Measurements from ENCODE around the gene FOXP4. TPM values are rescaled to one million over a fixed set of nuclear protein-coding genes. Genes with fewer than 3 reads are reported as not detected.

Gene FOXP4
- total RNA-seq, 1 donor, result 3.5 TPM

GRCh38 chr6:41561416-41561815, 15.2 kb downstream of the FOXP4 start:
- Histone ChIP-seq H3K4me1 (ENCODE audit: insufficient read depth, low read length) (peaks cover 28% of the 10 kb centered on the region), H3K4me3 (ENCODE audit: low read length) (no peak overlapping the region), H3K27me3 (ENCODE audit: insufficient read depth, low read length) (no peaks in the 10 kb centered on the region), H3K9me3 (ENCODE audit: low read depth, low read length) (no peaks in the 10 kb centered on the region)

GRCh38 chr6:41561931-41562911, 16.0 kb downstream of the FOXP4 start:
- no peaks in the 10 kb centered on the region for H3K27me3 ChIP-seq (ENCODE audit: insufficient read depth, low read length)

GRCh38 chr6:41563060-41563776, 17.0 kb downstream of the FOXP4 start:
- Histone ChIP-seq H3K4me1 (ENCODE audit: insufficient read depth, low read length) (peaks cover 28% of the 10 kb centered on the region), H3K9me3 (ENCODE audit: low read depth, low read length) (no peaks in the 10 kb centered on the region), H3K27me3 (ENCODE audit: insufficient read depth, low read length) (no peaks in the 10 kb centered on the region), H3K4me3 (ENCODE audit: low read length) (no peak overlapping the region)

More at GRCh38 chr6:41561931-41562911, 16.0 kb downstream of the FOXP4 start:
- Histone ChIP-seq H3K9me3 (ENCODE audit: low read depth, low read length) (no peaks in the 10 kb centered on the region), H3K4me1 (ENCODE audit: insufficient read depth, low read length) (peaks cover 28% of the 10 kb centered on the region), H3K4me3 (ENCODE audit: low read length) (no peak overlapping the region)

- Histone ChIP-seq H3K4me3 (ENCODE audit: low read length) (no peak overlapping the region), H3K27me3 (ENCODE audit: insufficient read depth, low read length) (no peaks in the 10 kb centered on the region), H3K9me3 (ENCODE audit: low read depth, low read length) (no peaks in the 10 kb centered on the region), H3K4me1 (ENCODE audit: insufficient read depth, low read length) (peaks cover 22% of the 10 kb centered on the region)
Observed at GRCh38 chr6:41564448-41565142, 18.4 kb downstream of the FOXP4 start.

GRCh38 chr6:41565701-41566100, 19.5 kb downstream of the FOXP4 start:
- no peaks in the 10 kb centered on the region for H3K9me3 ChIP-seq (ENCODE audit: low read depth, low read length)
- no peak overlapping the region for H3K4me3 ChIP-seq (ENCODE audit: low read length)
- no peaks in the 10 kb centered on the region for H3K27me3 ChIP-seq (ENCODE audit: insufficient read depth, low read length)
- H3K4me1 ChIP-seq (ENCODE audit: insufficient read depth, low read length), result peaks cover 11% of the 10 kb centered on the region

- Histone ChIP-seq H3K4me1 (ENCODE audit: insufficient read depth, low read length) (no peaks in the 10 kb centered on the region), H3K9me3 (ENCODE audit: low read depth, low read length) (no peaks in the 10 kb centered on the region), H3K4me3 (ENCODE audit: low read length) (no peak overlapping the region), H3K27me3 (ENCODE audit: insufficient read depth, low read length) (no peaks in the 10 kb centered on the region)
Observed at GRCh38 chr6:41566961-41567360, 20.8 kb downstream of the FOXP4 start.

GRCh38 chr6:41567684-41568083, 21.5 kb downstream of the FOXP4 start:
- H3K9me3 ChIP-seq (ENCODE audit: low read depth, low read length), result no peaks in the 10 kb centered on the region
- no peak overlapping the region for H3K4me3 ChIP-seq (ENCODE audit: low read length)
- no peaks in the 10 kb centered on the region for H3K4me1 ChIP-seq (ENCODE audit: insufficient read depth, low read length)
- no peaks in the 10 kb centered on the region for H3K27me3 ChIP-seq (ENCODE audit: insufficient read depth, low read length)

GRCh38 chr6:41568202-41568584, 22.0 kb downstream of the FOXP4 start:
- no peaks in the 10 kb centered on the region for H3K4me1 ChIP-seq (ENCODE audit: insufficient read depth, low read length)
- no peak overlapping the region for H3K4me3 ChIP-seq (ENCODE audit: low read length)
- no peaks in the 10 kb centered on the region for H3K27me3 ChIP-seq (ENCODE audit: insufficient read depth, low read length)
- no peaks in the 10 kb centered on the region for H3K9me3 ChIP-seq (ENCODE audit: low read depth, low read length)

DNA sequence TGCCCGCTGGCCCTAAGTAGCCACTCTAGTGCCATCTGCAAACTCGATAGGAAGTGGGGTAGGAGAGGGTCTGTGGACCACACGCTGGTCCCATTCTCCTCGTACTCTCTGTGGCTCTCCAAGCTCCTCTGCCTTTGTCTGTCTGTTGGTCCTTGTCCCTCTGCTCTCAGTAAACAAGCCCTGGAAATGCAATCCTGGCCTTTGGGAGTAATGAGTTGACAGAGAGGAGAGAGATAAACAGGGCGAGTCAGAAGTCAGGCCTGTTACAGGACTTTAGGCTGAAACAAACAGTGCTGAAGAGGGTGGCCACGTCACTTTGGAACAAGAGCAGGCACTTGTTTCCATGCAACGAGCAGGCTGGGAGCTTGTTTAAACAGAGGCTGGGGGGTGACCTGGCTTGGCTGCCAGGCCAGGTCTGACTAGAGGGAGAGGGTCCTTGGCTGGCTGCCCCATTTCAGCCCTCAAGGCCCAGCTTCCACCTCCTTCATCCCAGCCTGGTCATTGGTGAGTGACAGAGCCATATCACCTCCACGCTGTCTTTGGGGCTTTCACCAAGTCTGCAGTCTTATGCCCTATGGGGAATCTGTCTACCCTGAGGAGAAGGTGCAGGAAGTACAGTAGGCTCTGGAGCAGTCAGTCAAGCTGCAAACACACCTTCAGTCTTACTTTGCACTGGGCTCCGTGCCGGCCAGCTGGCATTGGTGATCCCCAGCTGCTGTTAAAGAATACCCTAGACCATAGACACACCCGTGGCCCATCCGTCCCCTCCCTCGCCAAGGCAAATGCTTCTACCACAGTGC, 22.6 kb downstream of the FOXP4 start:
- H3K4me3 ChIP-seq (ENCODE audit: low read length), result no peak overlapping the region
- H3K27me3 ChIP-seq (ENCODE audit: insufficient read depth, low read length), result no peaks in the 10 kb centered on the region
- H3K9me3 ChIP-seq (ENCODE audit: low read depth, low read length), result no peaks in the 10 kb centered on the region
- no peaks in the 10 kb centered on the region for H3K4me1 ChIP-seq (ENCODE audit: insufficient read depth, low read length)

GRCh38 chr6:41570259-41570615, 24.1 kb downstream of the FOXP4 start:
- H3K9me3 ChIP-seq (ENCODE audit: low read depth, low read length), result no peaks in the 10 kb centered on the region
- no peaks in the 10 kb centered on the region for H3K27me3 ChIP-seq (ENCODE audit: insufficient read depth, low read length)

DNA sequence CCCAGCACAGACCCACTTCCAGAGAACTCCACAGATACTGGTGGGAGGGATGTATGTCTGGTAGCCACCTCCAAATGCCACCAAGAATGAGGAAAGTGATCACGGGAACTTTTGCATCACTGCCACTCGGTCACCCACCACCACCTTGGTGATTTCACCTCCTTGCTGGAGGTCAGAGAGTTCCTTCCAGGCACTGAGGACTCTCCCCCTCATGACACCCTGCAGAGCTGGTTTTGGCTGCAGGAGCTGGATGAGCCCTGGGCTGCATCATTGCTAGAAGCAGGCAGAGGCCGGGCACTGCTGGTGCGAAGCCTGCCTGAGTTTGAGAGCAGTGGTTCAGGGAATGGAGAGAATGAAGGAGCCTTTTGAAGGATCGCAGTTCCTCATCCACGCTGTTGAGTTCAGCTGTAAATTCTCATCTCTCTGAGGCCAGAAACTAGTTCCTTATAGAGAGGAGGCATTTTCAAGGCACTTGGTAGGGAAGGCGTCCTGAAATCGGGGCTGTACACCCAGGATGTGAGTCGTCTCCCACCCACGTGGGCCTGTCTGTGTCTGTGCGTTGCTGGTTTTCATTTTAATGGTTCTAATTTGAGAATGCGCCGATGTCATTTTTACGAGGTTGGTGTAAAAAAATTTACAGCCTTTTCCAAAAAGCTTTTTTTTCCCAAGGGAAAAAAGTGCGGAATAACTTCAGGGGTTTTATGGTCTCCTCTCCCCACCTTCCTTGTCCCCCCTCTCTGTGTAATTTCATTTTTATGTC, 25.0 kb downstream of the FOXP4 start:
- Histone ChIP-seq H3K4me1 (ENCODE audit: insufficient read depth, low read length) (no peaks in the 10 kb centered on the region), H3K9me3 (ENCODE audit: low read depth, low read length) (no peaks in the 10 kb centered on the region), H3K4me3 (ENCODE audit: low read length) (no peak overlapping the region), H3K27me3 (ENCODE audit: insufficient read depth, low read length) (no peaks in the 10 kb centered on the region)

More at GRCh38 chr6:41570259-41570615, 24.1 kb downstream of the FOXP4 start:
- Histone ChIP-seq H3K4me1 (ENCODE audit: insufficient read depth, low read length) (no peaks in the 10 kb centered on the region), H3K4me3 (ENCODE audit: low read length) (no peak overlapping the region)

DNA sequence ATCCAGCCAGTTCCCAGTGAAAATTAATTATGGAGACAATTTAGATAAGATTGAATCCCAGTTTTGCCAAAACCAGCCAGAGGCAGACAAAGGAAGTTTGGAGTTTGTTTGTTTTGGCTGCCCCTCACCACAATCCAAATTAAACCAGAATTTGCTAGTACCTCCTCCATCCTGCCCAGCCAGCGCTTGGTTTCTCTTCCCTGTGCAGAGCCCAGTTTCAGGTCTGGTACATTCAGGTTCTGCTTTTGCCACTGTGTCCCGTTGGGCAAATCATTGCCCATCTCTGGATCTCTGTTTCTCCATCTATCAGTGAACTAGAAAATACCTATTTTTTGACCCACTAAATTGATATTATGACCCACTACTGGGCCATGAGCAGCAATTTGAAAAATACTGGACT, 26.4 kb downstream of the FOXP4 start:
- Histone ChIP-seq H3K4me3 (ENCODE audit: low read length) (no peak overlapping the region), H3K9me3 (ENCODE audit: low read depth, low read length) (no peaks in the 10 kb centered on the region), H3K27me3 (ENCODE audit: insufficient read depth, low read length) (no peaks in the 10 kb centered on the region), H3K4me1 (ENCODE audit: insufficient read depth, low read length) (no peaks in the 10 kb centered on the region)

DNA sequence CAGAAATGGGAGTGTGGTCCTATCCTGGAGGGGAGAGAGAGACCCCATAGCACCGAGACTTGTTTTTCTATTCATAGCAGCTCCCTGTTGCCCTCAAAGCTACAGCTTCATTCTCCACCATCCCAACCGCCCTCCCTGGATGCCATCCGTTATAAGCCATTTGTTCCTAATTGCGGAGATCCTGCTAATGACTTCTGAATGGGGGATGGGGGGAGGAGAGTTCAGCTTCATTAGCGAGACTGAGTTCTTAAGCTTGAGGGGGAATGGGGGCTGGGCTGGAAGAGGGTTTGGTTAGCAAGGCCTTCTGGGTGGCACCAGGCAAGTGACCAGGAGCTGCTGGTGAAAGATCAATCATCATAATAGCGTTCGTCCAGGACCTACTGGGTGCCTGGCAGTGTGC, 27.1 kb downstream of the FOXP4 start:
- Histone ChIP-seq H3K27me3 (ENCODE audit: insufficient read depth, low read length) (no peaks in the 10 kb centered on the region), H3K9me3 (ENCODE audit: low read depth, low read length) (no peaks in the 10 kb centered on the region)

DNA sequence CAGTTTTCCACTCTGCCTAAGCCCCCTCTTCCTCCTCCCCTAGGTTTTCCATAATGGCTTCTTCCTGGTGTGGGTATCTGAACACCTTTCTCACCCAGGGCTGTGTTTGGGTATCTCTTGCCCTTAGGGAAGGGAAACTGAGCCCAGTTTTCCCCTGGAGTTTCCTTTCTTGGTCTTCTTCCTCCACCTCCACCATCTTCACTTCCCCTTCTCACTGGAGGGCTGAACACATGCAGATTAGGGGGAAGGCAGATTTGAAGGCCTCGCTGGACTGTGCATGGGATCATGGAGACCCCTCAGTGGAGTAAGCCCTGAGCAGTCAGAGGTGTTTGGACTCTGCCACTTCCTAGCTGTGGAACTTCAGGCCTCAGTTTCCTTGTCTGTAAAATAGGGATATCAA, 27.8 kb downstream of the FOXP4 start:
- Histone ChIP-seq H3K4me3 (ENCODE audit: low read length) (no peak overlapping the region), H3K9me3 (ENCODE audit: low read depth, low read length) (no peaks in the 10 kb centered on the region), H3K4me1 (ENCODE audit: insufficient read depth, low read length) (no peaks in the 10 kb centered on the region), H3K27me3 (ENCODE audit: insufficient read depth, low read length) (no peaks in the 10 kb centered on the region)

More for the DNA sequence above, 27.1 kb downstream of the FOXP4 start:
- no peak overlapping the region for H3K4me3 ChIP-seq (ENCODE audit: low read length)
- no peaks in the 10 kb centered on the region for H3K4me1 ChIP-seq (ENCODE audit: insufficient read depth, low read length)

Measured in mononuclear cell (primary cell).